Astrocyte of the cerebellum (primary cell): ENCODE data around the gene APPBP2.
"Not testable (repeated sequence)": the region's sequence is repeated elsewhere in the genome, so short reads cannot be mapped to it uniquely, and the experiment has no call there.

Experiments
- DNase-seq: peaks from one replicate; pipeline ENCODE4 v3.0.0-alpha.2; 2011; ENCODE audit warnings: low read depth
- H3K4me3 ChIP-seq: 2 replicates; pipeline ENCODE4 v1.5.1; 2011; ENCODE audit warnings: mild to moderate bottlenecking, low read depth, low read length, moderate library complexity
- CTCF ChIP-seq: IDR thresholded peaks from 2 replicates; pipeline ENCODE4 v1.5.1; 2012; ENCODE audit warnings: low read length, low read depth, moderate library complexity, mild to moderate bottlenecking; ENCODE audit errors: missing control alignments
- in situ Hi-C: cut with HindIII; loops from 2 replicates; pipeline ENCODE4 v1.10.0; 2017; ENCODE audit warnings: low sequenced_read_pairs

The APPBP2 gene

DNA sequence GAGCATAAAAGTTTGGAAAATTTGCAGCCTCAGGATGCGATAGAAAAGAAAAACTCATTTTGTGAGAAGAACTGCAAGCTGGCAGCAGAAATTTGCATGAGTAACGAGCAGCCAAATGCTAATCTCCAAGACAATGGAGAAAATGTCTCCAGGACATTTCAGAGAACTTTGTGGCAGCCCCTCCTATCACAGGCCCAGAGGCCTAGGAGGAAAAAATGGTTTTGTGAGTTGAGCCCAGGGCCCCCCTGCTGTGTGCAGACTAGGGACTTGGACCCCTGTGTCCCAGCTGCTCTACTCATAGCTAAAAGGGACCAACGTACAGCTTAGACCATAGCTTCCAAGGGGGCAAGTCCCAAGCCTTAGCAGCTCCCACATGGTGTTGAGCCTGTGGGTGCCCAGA lies 34.3 kb downstream of the APPBP2 start:
- no peak for TF ChIP-seq CTCF
- no peak for DNase-seq
- H3K4me3 ChIP-seq = no peak overlapping the region
- in situ Hi-C loops = no loop called here

DNA sequence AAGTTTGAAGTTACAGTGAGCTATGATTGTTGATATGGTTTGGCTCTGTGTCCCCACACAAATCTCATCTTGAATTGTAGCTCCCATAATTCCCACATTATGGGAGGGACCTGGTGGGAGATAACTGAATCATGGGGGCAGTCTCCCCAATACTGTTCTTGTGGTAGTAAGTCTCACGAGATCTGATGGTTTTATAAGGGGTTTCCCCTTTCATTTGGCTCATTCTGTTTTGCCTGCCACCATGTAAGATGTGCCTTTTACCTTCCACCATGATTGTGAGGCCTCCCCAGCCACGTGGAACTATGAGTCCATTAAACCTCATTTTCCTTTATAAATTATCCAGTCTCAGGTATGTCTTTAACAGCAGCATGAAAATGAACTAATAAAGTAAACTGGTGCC lies 35.4 kb downstream of the APPBP2 start:
- in situ Hi-C loops, DNase-seq, H3K4me3 ChIP-seq: not testable (repeated sequence)

DNA sequence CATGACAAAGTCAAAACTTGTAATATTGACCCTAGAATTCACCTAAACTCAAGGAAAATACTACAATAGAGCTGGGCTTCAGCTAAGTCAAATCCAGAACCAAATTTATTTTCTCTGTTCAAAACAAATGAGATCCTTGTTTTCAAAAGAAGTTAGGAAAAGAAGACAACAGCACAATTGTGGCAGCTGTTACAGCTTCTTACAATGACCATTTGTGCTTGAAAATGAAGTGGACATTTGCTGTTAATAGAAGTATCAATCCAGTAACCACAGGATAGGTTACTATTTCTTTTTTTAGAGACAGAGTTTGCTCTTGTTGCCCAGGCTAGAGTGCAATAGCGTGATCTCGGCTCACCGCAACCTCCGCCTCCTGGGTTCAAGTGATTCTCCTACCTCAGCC lies 44.4 kb downstream of the APPBP2 start:
- TF ChIP-seq CTCF = no peak
- no peak overlapping the region for H3K4me3 ChIP-seq
- in situ Hi-C loops = no loop called here
- DNase-seq = no peak

- DNase-seq = no peak
- in situ Hi-C loops = no loop called here
- no peak for TF ChIP-seq CTCF
- H3K4me3 ChIP-seq = no peak overlapping the region
These were observed 52.3 kb downstream of the APPBP2 start for GRCh38 chr17:60473788-60474187.

- no peak overlapping the region for H3K4me3 ChIP-seq
- DNase-seq = no peak
- in situ Hi-C loops = no loop called here
- TF ChIP-seq CTCF = no peak
These were observed 53.6 kb downstream of the APPBP2 start for GRCh38 chr17:60472449-60472848.

DNA sequence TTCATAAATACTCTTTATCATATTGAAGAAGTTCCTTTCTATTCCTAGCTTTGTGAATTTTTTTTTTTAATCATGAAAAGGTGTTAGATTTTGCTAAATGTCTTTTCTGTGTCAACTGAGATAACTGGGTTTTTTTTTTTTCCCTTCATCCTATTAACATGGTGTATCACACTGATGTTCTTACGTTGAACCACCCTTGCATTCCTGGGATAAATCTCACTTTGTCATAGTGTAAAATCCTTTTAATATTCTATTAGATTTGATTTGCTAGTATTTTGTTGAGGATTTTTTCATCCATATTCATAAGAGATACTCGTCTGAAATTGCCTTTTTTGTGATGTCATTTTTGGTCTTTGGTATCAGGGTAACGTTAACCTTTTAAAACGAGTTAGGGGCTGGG lies 54.6 kb downstream of the APPBP2 start:
- in situ Hi-C loops = no loop called here
- DNase-seq = no peak
- no peak for TF ChIP-seq CTCF
- H3K4me3 ChIP-seq = no peak overlapping the region

GRCh38 chr17:60468371-60468770 lies 57.7 kb downstream of the APPBP2 start:
- TF ChIP-seq CTCF = no peak
- H3K4me3 ChIP-seq = no peak overlapping the region
- in situ Hi-C loops = no loop called here
- DNase-seq = no peak
